GM18519 (cell line): Measurements from ENCODE around the gene PNMA8B.

Experiments used
- ATAC-seq: cut with Tn5 transposase; IDR thresholded peaks from one replicate; pipeline ENCODE4 v1.9.1; 2021; ENCODE audit warnings: mild to moderate bottlenecking, moderate library complexity; ENCODE audit not compliant: unreplicated experiment, low FRiP score

Gene PNMA8B

GRCh38 chr19:46487802-46488445 lies 7.7 kb downstream of the PNMA8B start:
- no peak for ATAC-seq

- no peak for ATAC-seq
Observed at GRCh38 chr19:46487178-46487801, 8.4 kb downstream of the PNMA8B start.

GRCh38 chr19:46486358-46486757 lies 9.3 kb downstream of the PNMA8B start:
- no peak for ATAC-seq

- no peak for ATAC-seq
Observed at GRCh38 chr19:46484656-46485055, 11.0 kb downstream of the PNMA8B start.

- no peak for ATAC-seq
Observed at GRCh38 chr19:46482631-46483030, 13.0 kb downstream of the PNMA8B start.

GRCh38 chr19:46481947-46482346 lies 13.7 kb downstream of the PNMA8B start:
- no peak for ATAC-seq

- no peak for ATAC-seq
Observed at GRCh38 chr19:46481223-46481848, 14.3 kb downstream of the PNMA8B start.

GRCh38 chr19:46480415-46480814 lies 15.3 kb downstream of the PNMA8B start:
- no peak for ATAC-seq

- ATAC-seq: no peak
Observed at GRCh38 chr19:46478356-46478986, 17.2 kb downstream of the PNMA8B start.

GRCh38 chr19:46475986-46476385 lies 19.7 kb downstream of the PNMA8B start:
- no peak for ATAC-seq

- no peak for ATAC-seq
Observed at GRCh38 chr19:46474211-46474610, 21.5 kb downstream of the PNMA8B start.

- no peak for ATAC-seq
Observed at GRCh38 chr19:46472592-46472991, 23.1 kb downstream of the PNMA8B start.

GRCh38 chr19:46471811-46472543 lies 23.7 kb downstream of the PNMA8B start:
- ATAC-seq: no peak

- no peak for ATAC-seq
Observed at GRCh38 chr19:46471116-46471733, 24.4 kb downstream of the PNMA8B start, which contains the start of gene PNMA8A. TSS of gene PNMA8A (minus strand) at chr19:46471563. CDS start at chr19:46471035, 528 bp downstream.

GRCh38 chr19:46470376-46470775 lies 25.3 kb downstream of the PNMA8B start:
- no peak for ATAC-seq

- no peak for ATAC-seq
Observed at GRCh38 chr19:46469541-46470185, 26.0 kb downstream of the PNMA8B start.

GRCh38 chr19:46466536-46467196 lies 29.0 kb downstream of the PNMA8B start:
- ATAC-seq: no peak

- ATAC-seq: no peak
Observed at GRCh38 chr19:46463516-46463915, 32.2 kb downstream of the PNMA8B start.

- no peak for ATAC-seq
Observed at GRCh38 chr19:46461537-46461936, 34.1 kb downstream of the PNMA8B start.
